H1 (cell line): Measurements from ENCODE around the gene SMO. TPM values are rescaled to one million over a fixed set of nuclear protein-coding genes. Genes with fewer than 3 reads are reported as not detected.

Experiments
- CTCF ChIA-PET: fragments of 300-600 bp; sonication (Branson Sonifier 250); formaldehyde crosslinking; loops from one replicate; lab custom pipeline; 2021; ENCODE audit not compliant: partially characterized antibody; lab: Charles Lee
- POLR2A ChIA-PET: fragments of 300-600 bp; sonication (Branson Sonifier 250); formaldehyde crosslinking; loops from one replicate; lab custom pipeline; 2021; ENCODE audit warnings: inconsistent platforms; ENCODE audit not compliant: partially characterized antibody; lab: Charles Lee
- DNase-seq, 2 experiments: peaks; one replicate each; pipeline versions ENCODE4 v3.0.0 to v3.0.0-alpha.2; 2010 to 2022; ENCODE audit warnings: low spot score in 2 of 2, low read depth in 1 of 2, mixed read lengths in 1 of 2
- FAIRE-seq: peaks from 2 replicates; lab custom pipeline; 2011; peaks lifted over from hg19 to GRCh38; lab: Jason Lieb, UNC
- H2AFZ ChIP-seq: 2 replicates; pipeline ENCODE4 v1.8.1; 2012; ENCODE audit warnings: low read length, inconsistent platforms
- H2AK5ac ChIP-seq: 2 replicates; pipeline ENCODE4 v1.6.1; 2013; ENCODE audit warnings: low read depth, low read length
- H2BK120ac ChIP-seq: replicated peaks from 2 replicates; pipeline ENCODE3; 2013; ENCODE audit warnings: low read depth, low read length, inconsistent platforms
- H2BK12ac ChIP-seq: 2 replicates; pipeline ENCODE4 v1.6.1; 2013; ENCODE audit warnings: low read depth, low read length
- H2BK15ac ChIP-seq: 2 replicates; pipeline ENCODE4 v1.6.1; 2013; ENCODE audit warnings: low read length
- H2BK20ac ChIP-seq: 2 replicates; pipeline ENCODE4 v1.6.1; 2013; ENCODE audit warnings: low read length
- H2BK5ac ChIP-seq: 2 replicates; pipeline ENCODE4 v1.6.1; 2013; ENCODE audit warnings: low read depth, low read length
- H3K14ac ChIP-seq: 2 replicates; pipeline ENCODE4 v1.6.1; 2013; ENCODE audit warnings: inconsistent platforms; ENCODE audit not compliant: insufficient read length
- H3K18ac ChIP-seq: 2 replicates; pipeline ENCODE4 v1.6.1; 2013; ENCODE audit warnings: low read length; ENCODE audit errors: extremely low read depth
- H3K23ac ChIP-seq: 2 replicates; pipeline ENCODE4 v1.6.1; 2013; ENCODE audit warnings: inconsistent platforms; ENCODE audit not compliant: insufficient read length
- H3K23me2 ChIP-seq: 2 replicates; pipeline ENCODE4 v1.6.1; 2013; ENCODE audit warnings: low read depth, low read length
- H3K27ac ChIP-seq: 2 replicates; pipeline ENCODE4 v1.6.1; 2011; ENCODE audit warnings: low read depth, low read length, inconsistent platforms
- H3K27me3 ChIP-seq, 4 experiments: replicated peaks in 1 of 4; 1 replicate in 1 of 4; 2 replicates in 3 of 4; pipeline versions ENCODE4 v1.6.1 to v1.8.1; 2011 to 2013; ENCODE audit warnings: low read length in 3 of 4, mild to moderate bottlenecking in 3 of 4, inconsistent platforms in 2 of 4, mixed read lengths in 2 of 4, moderate library complexity in 1 of 4; ENCODE audit not compliant: control insufficient read depth in 3 of 4, insufficient read depth in 3 of 4; ENCODE audit errors: extremely low read depth in 1 of 4
- H3K36me3 ChIP-seq, 4 experiments: 2 replicates each; pipeline versions ENCODE4 v1.6.1 to v1.8.1; 2011 to 2013; ENCODE audit warnings: mild to moderate bottlenecking in 4 of 4, low read length in 3 of 4, moderate library complexity in 2 of 4, control low read depth in 1 of 4, inconsistent platforms in 1 of 4; ENCODE audit not compliant: insufficient read depth in 4 of 4, control insufficient read depth in 2 of 4
- H3K4ac ChIP-seq: replicated peaks from 2 replicates; pipeline ENCODE3; 2013; ENCODE audit warnings: low read length, low read depth, mixed read lengths, inconsistent platforms; ENCODE audit not compliant: insufficient read length
- H3K4me1 ChIP-seq, 4 experiments: replicated peaks in 1 of 4; 1 replicate in 1 of 4; 2 replicates in 3 of 4; pipeline versions ENCODE4 v1.6.1 to v1.8.1; 2011 to 2013; ENCODE audit warnings: low read length in 3 of 4, inconsistent platforms in 2 of 4, mixed read lengths in 1 of 4; ENCODE audit not compliant: insufficient read depth in 4 of 4, control insufficient read depth in 3 of 4
- H3K4me2 ChIP-seq, 2 experiments: 2 replicates each; pipeline versions ENCODE4 v1.6.1 to v1.8.1; 2011 to 2013; ENCODE audit warnings: low read depth in 2 of 2, low read length in 2 of 2, control low read depth in 1 of 2, inconsistent platforms in 1 of 2, mild to moderate bottlenecking in 1 of 2; ENCODE audit not compliant: insufficient read depth in 1 of 2
- H3K4me3 ChIP-seq, 4 experiments: fragments of 200-600, 300-600 bp in 1 of 4; sonication (generic), shearing (Covaris generic), sonication (Bioruptor Twin) in 1 of 4; 2 replicates each; pipeline versions ENCODE4 v1.5.1 to v1.8.1; 2011 to 2016; ENCODE audit warnings: low read length in 4 of 4, low read depth in 3 of 4, control low read depth in 2 of 4, inconsistent platforms in 2 of 4, mild to moderate bottlenecking in 2 of 4, mixed read lengths in 1 of 4, moderate library complexity in 1 of 4; ENCODE audit not compliant: insufficient read depth in 2 of 4; ENCODE audit errors: extremely low read depth in 1 of 4
- H3K56ac ChIP-seq: replicated peaks from 2 replicates; pipeline ENCODE3; 2013; ENCODE audit warnings: low read depth, mild to moderate bottlenecking, mixed read lengths, low read length, inconsistent platforms; ENCODE audit not compliant: insufficient read length
- H3K79me1 ChIP-seq: 2 replicates; pipeline ENCODE4 v1.6.1; 2013; ENCODE audit warnings: low read depth, low read length, control low read depth
- H3K79me2 ChIP-seq, 2 experiments: 2 replicates each; pipeline versions ENCODE4 v1.6.1 to v1.8.1; 2012 to 2013; ENCODE audit warnings: low read length in 2 of 2, mild to moderate bottlenecking in 2 of 2, inconsistent platforms in 1 of 2; ENCODE audit not compliant: insufficient read depth in 2 of 2, control insufficient read depth in 1 of 2
- H3K9ac ChIP-seq, 4 experiments: replicated peaks in 1 of 4; 1 replicate in 1 of 4; 2 replicates in 3 of 4; pipeline versions ENCODE4 v1.6.1 to v1.8.1; 2011 to 2013; ENCODE audit warnings: low read depth in 3 of 4, low read length in 3 of 4, control low read depth in 2 of 4, mild to moderate bottlenecking in 2 of 4, moderate library complexity in 2 of 4, inconsistent platforms in 1 of 4; ENCODE audit errors: extremely low read depth in 1 of 4
- H3K9me3 ChIP-seq, 2 experiments: 2 replicates each; pipeline versions ENCODE4 v1.6.1 to v1.8.1; 2012 to 2013; ENCODE audit warnings: mild to moderate bottlenecking in 2 of 2, moderate library complexity in 2 of 2, control low read depth in 1 of 2, inconsistent platforms in 1 of 2, low read depth in 1 of 2, low read length in 1 of 2, mixed read lengths in 1 of 2; ENCODE audit not compliant: insufficient read depth in 2 of 2
- H4K20me1 ChIP-seq, 2 experiments: replicated peaks in 1 of 2; 2 replicates each; pipeline versions ENCODE3 to v1.8.1; 2011 to 2013; ENCODE audit warnings: inconsistent platforms in 2 of 2, low read length in 2 of 2, mild to moderate bottlenecking in 1 of 2; ENCODE audit not compliant: insufficient read depth in 2 of 2, control insufficient read depth in 1 of 2
- H4K5ac ChIP-seq: 2 replicates; pipeline ENCODE4 v1.6.1; 2013; ENCODE audit warnings: low read length, low read depth, mixed read lengths, inconsistent platforms; ENCODE audit not compliant: insufficient read length
- H4K8ac ChIP-seq: 2 replicates; pipeline ENCODE4 v1.8.0; 2013; ENCODE audit warnings: mild to moderate bottlenecking, moderate library complexity, low read length, inconsistent platforms; ENCODE audit not compliant: insufficient read depth; ENCODE audit errors: extremely low read depth
- H4K91ac ChIP-seq: replicated peaks from 2 replicates; pipeline ENCODE3; 2013; ENCODE audit warnings: low read length, mixed read lengths, inconsistent platforms; ENCODE audit not compliant: insufficient read length
- CBX5 ChIP-seq: fragments of 300-800, 300-1000 bp; sonication (generic); IDR thresholded peaks from 2 replicates; pipeline ENCODE4 v1.7.1; 2016; ENCODE audit warnings: antibody characterized with exemption, low read length, low read depth
- CREB1 ChIP-seq: IDR thresholded peaks from 2 replicates; pipeline ENCODE4 v1.6.1; 2012; ENCODE audit warnings: inconsistent platforms
- EGR1 ChIP-seq: IDR thresholded peaks from 2 replicates; pipeline ENCODE4 v1.6.1; 2011; ENCODE audit warnings: low read depth, low read length, borderline replicate concordance
- EP300 ChIP-seq, 2 experiments: IDR thresholded peaks; 1 replicate in 1 of 2; 2 replicates in 1 of 2; pipeline ENCODE4 v1.6.1; 2011 to 2012; ENCODE audit warnings: low read depth in 2 of 2, low read length in 2 of 2, mild to moderate bottlenecking in 2 of 2, borderline replicate concordance in 1 of 2, inconsistent platforms in 1 of 2, moderate library complexity in 1 of 2
- FOSL1 ChIP-seq: IDR thresholded peaks from 2 replicates; pipeline ENCODE4 v1.6.1; 2011; ENCODE audit warnings: mild to moderate bottlenecking, low read depth, low read length, moderate library complexity; ENCODE audit not compliant: insufficient read depth
- JUND ChIP-seq: IDR thresholded peaks from 2 replicates; pipeline ENCODE4 v1.6.1; 2011; ENCODE audit warnings: mild to moderate bottlenecking, improper control_type of control experiment, low read length
- POLR2AphosphoS5 ChIP-seq: IDR thresholded peaks from 2 replicates; pipeline ENCODE4 v1.6.1; 2011; ENCODE audit warnings: low read depth, low read length
- RBBP5 ChIP-seq: IDR thresholded peaks from 2 replicates; pipeline ENCODE4 v1.7.1; 2012; ENCODE audit warnings: low read depth, mild to moderate bottlenecking, inconsistent platforms, low read length, moderate library complexity, borderline replicate concordance
- SIN3A ChIP-seq, 2 experiments: IDR thresholded peaks in 1 of 2; conservative IDR thresholded peaks in 1 of 2; 2 replicates each; pipeline ENCODE4 v1.6.1; 2011 to 2012; ENCODE audit warnings: low read length in 2 of 2, improper control_type of control experiment in 1 of 2, low read depth in 1 of 2, mild to moderate bottlenecking in 1 of 2
- SIX5 ChIP-seq: IDR thresholded peaks from 2 replicates; pipeline ENCODE4 v1.6.1; 2011; ENCODE audit warnings: mild to moderate bottlenecking, low read depth, low read length
- SP1 ChIP-seq: IDR thresholded peaks from 2 replicates; pipeline ENCODE4 v1.6.1; 2011; ENCODE audit warnings: low read depth, low read length
- WGBS, 2 experiments: shearing (Covaris generic) in 1 of 2; methylation state at CpG; one replicate each; pipeline versions ENCODE4 v1.1.6 to v1.1.7; 2013 to 2015; ENCODE audit warnings: low lambda C conversion rate in 2 of 2, mixed read lengths in 2 of 2, inconsistent platforms in 1 of 2, low coverage in 1 of 2, missing lambda C conversion rate in 1 of 2; ENCODE audit not compliant: insufficient replicate concordance in 2 of 2, insufficient coverage in 1 of 2, insufficient read length in 1 of 2; ENCODE audit errors: extremely low coverage in 1 of 2, missing lambda C conversion rate in 1 of 2; 5-methylcytosine and 5-hydroxymethylcytosine counted together
- polyA plus RNA-seq, 7 experiments: library from polyadenylated mRNA; depleted of rRNA in 3 of 7; stranded (reverse) in 5 of 7; unstranded in 2 of 7; fragments of >200 nt in 5 of 7; fragments of 200-250 nt in 2 of 7; gene quantifications; 1 replicate in 5 of 7; 2 replicates in 1 of 7; 4 replicates in 1 of 7; pipeline versions ENCODE4 v1.2.1 to v1.2.3, GENCODE V29; 2011 to 2013; ENCODE audit warnings: missing spikeins in 2 of 7, mixed read lengths in 2 of 7
- total RNA-seq: library from RNA; stranded (reverse); fragmentation: NEBNext Ultra II Directional; extraction: Animal tissue kit (Norgen Biotek cat#: 25700); gene quantifications from 2 replicates; pipeline ENCODE4 v1.2.1, GENCODE V29; 2021
- TF ChIP-seq, protein P1 (sequence below): IDR thresholded peaks from 2 replicates; pipeline ENCODE4 v1.6.1; 2012; ENCODE audit warnings: low read length, inconsistent platforms

The SMO gene
- total and polyA plus RNA-seq, 2 of the 8 experiments (the other 6 are each of a cell fraction or from before 2014, with no cell fraction given) = 64.5 to 67.6 TPM

DNA sequence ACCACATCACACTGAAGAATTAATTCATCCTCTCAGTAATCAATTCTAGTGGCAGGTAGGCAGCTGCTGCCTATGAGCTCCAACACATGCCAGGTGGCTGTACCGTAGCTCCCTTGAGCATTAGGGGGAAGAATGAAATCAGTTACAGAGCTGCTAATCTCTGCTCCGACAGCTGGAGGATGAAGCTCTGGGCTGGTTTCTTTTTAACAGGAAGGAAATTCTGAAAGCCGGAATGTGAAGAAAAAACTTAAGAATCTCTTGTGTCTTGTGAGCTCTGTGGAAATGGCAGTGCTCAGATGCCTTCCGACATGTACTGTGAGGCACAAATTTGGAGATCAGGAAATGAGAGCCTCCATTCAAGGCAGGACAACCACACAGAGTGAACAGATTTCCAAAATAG lies 33.6 kb downstream of the SMO start:
- no peak overlapping the region for H4K8ac ChIP-seq
- ChIA-PET CTCF (interaction anchor here (0.6 to 9.1 kb wide), 11 partner anchors 11 to 250 kb away, joined by 3 to 142 read pairs (median 6); no protein-coding TSS in a partner anchor), POLR2A (interaction anchor here (0.9 to 1.9 kb wide), 3 partner anchors 33 to 49 kb away, joined by 3 to 7 read pairs (median 3); partner anchors contain the start of gene SMO)
- H3K4me1 ChIP-seq = peaks cover 0 to 9% (median 2%) of the 10 kb centered on the region in 4 experiments; a peak in 3 of 7 replicates
- H2BK5ac ChIP-seq = no peak overlapping the region
- H3K18ac ChIP-seq = no peak overlapping the region
- H2BK15ac ChIP-seq = no peak overlapping the region
- no peaks in the 10 kb centered on the region for H3K36me3 ChIP-seq
- FAIRE-seq (no peak), DNase-seq (no peak)
- H2BK120ac ChIP-seq = no peak overlapping the region
- H2BK12ac ChIP-seq = no peak overlapping the region
- WGBS, 2 experiments = 97% methylated on average over 4 of the region's 4 CpGs; no CpG with 5 or more reads in 1 of the 2 experiments
- peaks cover 0 to 16% of the 10 kb centered on the region in 2 experiments; a peak in 2 of 4 replicates for H3K79me2 ChIP-seq
- H3K79me1 ChIP-seq = no peaks in the 10 kb centered on the region; the same call in 1 of the 2 replicates
- no peaks in the 10 kb centered on the region for H3K27me3 ChIP-seq
- no peak overlapping the region for H3K9ac ChIP-seq
- H3K23me2 ChIP-seq = peaks cover 5% of the 10 kb centered on the region
- H3K4ac ChIP-seq = no peak overlapping the region
- H3K23ac ChIP-seq = no peak overlapping the region
- no peak overlapping the region for H3K4me3 ChIP-seq
- no peak overlapping the region for H2AK5ac ChIP-seq
- H3K4me2 ChIP-seq = no peak overlapping the region
- no peak overlapping the region for H2BK20ac ChIP-seq
- no peak overlapping the region for H2AFZ ChIP-seq
- no peak overlapping the region for H3K14ac ChIP-seq
- no peaks in the 10 kb centered on the region for H3K9me3 ChIP-seq
- no peak overlapping the region for H4K91ac ChIP-seq
- H3K56ac ChIP-seq = no peak overlapping the region
- H4K20me1 ChIP-seq = no peaks in the 10 kb centered on the region
- H3K27ac ChIP-seq = no peak overlapping the region
- no peak overlapping the region for H4K5ac ChIP-seq
- TF ChIP-seq SP1 = no peak
- no peak for TF ChIP-seq CBX5
- no peak for TF ChIP-seq JUND
- no peak for TF ChIP-seq EP300 (IDR thresholded peaks at IDR 0.05; ENCODE audit: borderline replicate concordance in 1 of 2, low read depth in 2 of 2, low read length in 2 of 2)
- no peak for TF ChIP-seq FOSL1
- TF ChIP-seq EGR1 = no peak
- TF ChIP-seq POLR2AphosphoS5 = no peak
- TF ChIP-seq, protein P1, sequence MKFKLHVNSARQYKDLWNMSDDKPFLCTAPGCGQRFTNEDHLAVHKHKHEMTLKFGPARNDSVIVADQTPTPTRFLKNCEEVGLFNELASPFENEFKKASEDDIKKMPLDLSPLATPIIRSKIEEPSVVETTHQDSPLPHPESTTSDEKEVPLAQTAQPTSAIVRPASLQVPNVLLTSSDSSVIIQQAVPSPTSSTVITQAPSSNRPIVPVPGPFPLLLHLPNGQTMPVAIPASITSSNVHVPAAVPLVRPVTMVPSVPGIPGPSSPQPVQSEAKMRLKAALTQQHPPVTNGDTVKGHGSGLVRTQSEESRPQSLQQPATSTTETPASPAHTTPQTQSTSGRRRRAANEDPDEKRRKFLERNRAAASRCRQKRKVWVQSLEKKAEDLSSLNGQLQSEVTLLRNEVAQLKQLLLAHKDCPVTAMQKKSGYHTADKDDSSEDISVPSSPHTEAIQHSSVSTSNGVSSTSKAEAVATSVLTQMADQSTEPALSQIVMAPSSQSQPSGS = no peak
- TF ChIP-seq CREB1 = no peak
- no peak for TF ChIP-seq RBBP5
- no peak for TF ChIP-seq SIN3A (conservative IDR thresholded peaks at IDR 0.05 in 1 of 2, IDR thresholded peaks at IDR 0.05 in 1 of 2; ENCODE audit: low read depth in 1 of 2, low read length in 2 of 2)
- TF ChIP-seq SIX5 = no peak
